B cell (primary cell): ENCODE results near the gene LRRC57.
A peak's percentile ranks its signal among the peaks of the same experiment; 100 is the strongest.

ENCODE experiments used
- CTCF ChIP-seq: fragments of 200-600 bp; IDR thresholded peaks from one replicate; pipeline ENCODE4 v1.8.0; 2022; ENCODE audit warnings: antibody characterized with exemption, mild to moderate bottlenecking
- EZH2 ChIP-seq: IDR thresholded peaks from 2 replicates; pipeline ENCODE4 v1.6.1; 2012; ENCODE audit warnings: borderline replicate concordance, low read depth, mild to moderate bottlenecking, moderate library complexity, low read length; ENCODE audit not compliant: insufficient read depth, poor library complexity, severe bottlenecking

GRCh38 chr15:42591238-42591934 lies 42.8 kb upstream of the LRRC57 start:
- TF ChIP-seq CTCF (peak; percentile 23), EZH2 (no peak)
